HG03520 (cell line): ENCODE data around the gene FAM171A2.

ENCODE experiments used
- ATAC-seq: cut with Tn5 transposase; IDR thresholded peaks from one replicate; pipeline ENCODE4 v1.9.1; 2021; ENCODE audit warnings: mild to moderate bottlenecking, moderate library complexity; ENCODE audit not compliant: unreplicated experiment

FAM171A2 gene

GRCh38 chr17:44362459-44362948, 1.1 kb downstream of the FAM171A2 start:
- no peak for ATAC-seq

- ATAC-seq: no peak
Measured at GRCh38 chr17:44361292-44362260, 2.1 kb downstream of the FAM171A2 start.

- no peak for ATAC-seq
Measured at GRCh38 chr17:44360826-44361225, 2.8 kb downstream of the FAM171A2 start.

GRCh38 chr17:44360144-44360533, 3.5 kb downstream of the FAM171A2 start:
- ATAC-seq: no peak

- ATAC-seq: no peak
Measured at GRCh38 chr17:44359458-44360143, 4.1 kb downstream of the FAM171A2 start.

GRCh38 chr17:44359006-44359405, 4.6 kb downstream of the FAM171A2 start:
- ATAC-seq: no peak

GRCh38 chr17:44358066-44358465, 5.6 kb downstream of the FAM171A2 start:
- no peak for ATAC-seq

GRCh38 chr17:44356241-44356640, 7.4 kb downstream of the FAM171A2 start:
- ATAC-seq: no peak

GRCh38 chr17:44355642-44356099, 8.0 kb downstream of the FAM171A2 start:
- no peak for ATAC-seq

GRCh38 chr17:44354582-44355561, 8.8 kb downstream of the FAM171A2 start:
- no peak for ATAC-seq

- ATAC-seq: no peak
Measured at GRCh38 chr17:44353672-44354331, 9.9 kb downstream of the FAM171A2 start.

GRCh38 chr17:44352828-44353671, 10.6 kb downstream of the FAM171A2 start:
- ATAC-seq: no peak

GRCh38 chr17:44351961-44352827, 11.5 kb downstream of the FAM171A2 start:
- ATAC-seq: no peak

- no peak for ATAC-seq
Measured at GRCh38 chr17:44351464-44351863, 12.2 kb downstream of the FAM171A2 start.

GRCh38 chr17:44350733-44351226, 12.9 kb downstream of the FAM171A2 start:
- ATAC-seq: no peak

- ATAC-seq: no peak
Measured at GRCh38 chr17:44349553-44350070, 14.0 kb downstream of the FAM171A2 start.

- no peak for ATAC-seq
Measured at GRCh38 chr17:44348988-44349364, 14.7 kb downstream of the FAM171A2 start.
